ENCODE measurements around the gene ARHGDIB. TPM values are rescaled to one million over a fixed set of nuclear protein-coding genes. Genes with fewer than 3 reads are reported as not detected.

ARHGDIB gene
- total and polyA plus RNA-seq, 10 of the 15 experiments (the other 5 are each of a cell fraction or from before 2014, with no cell fraction given) = 796 to 2,849 (median 1,346) TPM

GRCh38 chr12:14982562-14982961 is 21.2 kb upstream of the ARHGDIB start:
- no peak for TF ChIP-seq IKZF1 (conservative IDR thresholded peaks at IDR 0.05)
- no peak for TF ChIP-seq RELB (IDR thresholded peaks at IDR 0.05; ENCODE audit: low read depth)
- TF ChIP-seq SMAD5 (IDR thresholded peaks at IDR 0.05; ENCODE audit: low read depth) = no peak
- no peak for TF ChIP-seq POLR2A (IDR thresholded peaks at IDR 0.05; ENCODE audit: low read depth, low read length)
- no peak for TF ChIP-seq ZNF217 (IDR thresholded peaks at IDR 0.05)
- TF ChIP-seq MYB (IDR thresholded peaks at IDR 0.05; ENCODE audit: borderline replicate concordance, low read depth, low read length) = no peak
- TF ChIP-seq WRNIP1 (IDR thresholded peaks at IDR 0.05; ENCODE audit: borderline replicate concordance, low read depth, low read length) = no peak
- TF ChIP-seq NR2C2 (IDR thresholded peaks at IDR 0.05; ENCODE audit: borderline replicate concordance, control insufficient read depth, insufficient read length, low read depth) = no peak
- TF ChIP-seq MTA3 (IDR thresholded peaks at IDR 0.05; ENCODE audit: borderline replicate concordance, low read length) = no peak
- no peak for TF ChIP-seq RELA (IDR thresholded peaks at IDR 0.05; ENCODE audit: borderline replicate concordance, partially characterized antibody)
- TF ChIP-seq TCF12 (IDR thresholded peaks at IDR 0.05; ENCODE audit: low read depth, low read length) = no peak
- no peak for TF ChIP-seq MLLT1 (IDR thresholded peaks at IDR 0.05)
- no peak for TF ChIP-seq NR2F1 (conservative IDR thresholded peaks at IDR 0.05)
- TF ChIP-seq SPI1 (IDR thresholded peaks at IDR 0.05; ENCODE audit: borderline replicate concordance, insufficient read depth, low read depth, low read length) = no peak
- no peak for TF ChIP-seq SMAD1 (IDR thresholded peaks at IDR 0.05; ENCODE audit: low read depth, partially characterized antibody)
- TF ChIP-seq CBX5 (IDR thresholded peaks at IDR 0.05; ENCODE audit: low read depth) = no peak
- TF ChIP-seq STAT1 (conservative IDR thresholded peaks at IDR 0.05) = no peak
- Histone ChIP-seq H4K20me1 (ENCODE audit: control insufficient read depth, insufficient read depth) (no peaks in the 10 kb centered on the region), H3K79me2 (ENCODE audit: control insufficient read depth, insufficient read depth, low read length) (no peaks in the 10 kb centered on the region), H3K27ac (ENCODE audit: control insufficient read depth, insufficient read depth) (no peak overlapping the region), H3K9me3 (replicated peaks; ENCODE audit: control insufficient read depth, insufficient read depth, low read length) (no peaks in the 10 kb centered on the region), H3K27me3 (replicated peaks in 1 of 2; ENCODE audit: control insufficient read depth in 2 of 2, insufficient read depth in 2 of 2, low read length in 1 of 2) (no peaks in the 10 kb centered on the region), H3K4me1 (ENCODE audit: control insufficient read depth, insufficient read depth, low read length) (peaks cover 11% of the 10 kb centered on the region), H3K4me2 (ENCODE audit: control insufficient read depth, insufficient read depth) (peak overlapping the region; percentile 71; the same call in 1 of the 2 replicates), H3K36me3 (ENCODE audit: control insufficient read depth in 2 of 2, insufficient read depth in 2 of 2, low read length in 1 of 2) (no peaks in the 10 kb centered on the region), H3K9ac (ENCODE audit: control insufficient read depth, insufficient read depth, low read length) (no peak overlapping the region), H2AFZ (ENCODE audit: control insufficient read depth, low read depth, low read length) (peak overlapping the region; percentile 70; the same call in 1 of the 2 replicates), H3K4me3 (no peak overlapping the region)
- no peak for ATAC-seq
- RAD21 ChIA-PET (ENCODE audit: unreplicated experiment) = interaction anchor here (1.5 kb wide), 1 partner anchor 45 kb away, joined by 3 read pairs; no protein-coding TSS in a partner anchor
- SMC1A ChIA-PET (ENCODE audit: uncharacterized antibody, unreplicated experiment) = interaction anchor here (1.2 kb wide), 1 partner anchor 14 kb away, joined by 3 read pairs; no protein-coding TSS in a partner anchor
- no peak for DNase-seq (ENCODE audit: low read depth, low spot score)
- 89% methylated on average over 1 of the region's 1 CpG for WGBS (ENCODE audit: insufficient coverage, insufficient replicate concordance, low lambda C conversion rate, missing lambda C conversion rate)
- intact Hi-C loops (cut with micrococcal nuclease; ENCODE audit: unreplicated experiment) = no loop called here
- BruUV-seq (replicated peaks) = no TSS peak
- POLR2A ChIA-PET = interaction anchor here (1.0 to 1.6 kb wide), 3 partner anchors 28 to 38 kb away, joined by 3 to 10 read pairs (median 5); no protein-coding TSS in a partner anchor
- CTCF ChIA-PET = no interaction called here
- no peak for FAIRE-seq
- in situ Hi-C loops (cut with MboI) = loop anchor here (10.0 kb wide), 1 partner anchor 358 kb away; no protein-coding TSS in a partner anchor

Measured in GM12878 (cell line).